HepG2 (cell line): ENCODE data around the gene CALY. TPM values are rescaled to one million over a fixed set of nuclear protein-coding genes. Genes with fewer than 3 reads are reported as not detected.
A peak's percentile ranks its signal among the peaks of the same experiment; 100 is the strongest.

Experiments
- ARID4A ChIP-seq: sonication (generic); formaldehyde crosslinking; IDR thresholded peaks from 2 replicates; pipeline ENCODE4 v1.5.0; 2020; ENCODE audit warnings: mild to moderate bottlenecking, missing genetic modification reagents, borderline replicate concordance
- DR1 ChIP-seq: sonication (generic); formaldehyde crosslinking; IDR thresholded peaks from 2 replicates; pipeline ENCODE4 v1.8.0; 2021; ENCODE audit warnings: mild to moderate bottlenecking, missing genetic modification reagents, inconsistent platforms
- EED ChIP-seq: sonication (generic); formaldehyde crosslinking; IDR thresholded peaks from 2 replicates; pipeline ENCODE4 v1.5.0; 2020; ENCODE audit warnings: mild to moderate bottlenecking, missing genetic modification reagents
- KMT2A ChIP-seq: sonication (generic); formaldehyde crosslinking; IDR thresholded peaks from 2 replicates; pipeline ENCODE4 v1.4.0; 2020; ENCODE audit warnings: missing genetic modification reagents
- NONO ChIP-seq, 2 experiments: fragments of 450-650 bp in 1 of 2; sonication (generic) in 1 of 2; formaldehyde crosslinking in 1 of 2; IDR thresholded peaks in 1 of 2; conservative IDR thresholded peaks in 1 of 2; 2 replicates each; pipeline versions ENCODE4 v1.6.1 to v1.8.0; 2017 to 2022; ENCODE audit warnings: mild to moderate bottlenecking in 1 of 2, missing genetic modification reagents in 1 of 2, moderate library complexity in 1 of 2
- NR2C2 ChIP-seq: sonication (generic); formaldehyde crosslinking; IDR thresholded peaks from 2 replicates; pipeline ENCODE4 v1.4.0; 2020; ENCODE audit warnings: missing genetic modification reagents, mild to moderate bottlenecking, moderate library complexity, borderline replicate concordance
- POLR2AphosphoS5 ChIP-seq: IDR thresholded peaks from 2 replicates; pipeline ENCODE4 v1.6.1; 2012; ENCODE audit warnings: low read depth, low read length
- SOX5 ChIP-seq: IDR thresholded peaks from 2 replicates; pipeline ENCODE4 v1.6.1; 2016; ENCODE audit warnings: borderline replicate concordance
- SP4 ChIP-seq: sonication (generic); formaldehyde crosslinking; IDR thresholded peaks from 2 replicates; pipeline ENCODE4 v1.8.1; 2023; ENCODE audit warnings: mild to moderate bottlenecking, missing genetic modification reagents
- ZBTB34 ChIP-seq: sonication (generic); formaldehyde crosslinking; IDR thresholded peaks from 2 replicates; pipeline ENCODE4 v1.8.0; 2022; ENCODE audit warnings: mild to moderate bottlenecking, missing genetic modification reagents
- ZFY ChIP-seq: sonication (generic); formaldehyde crosslinking; IDR thresholded peaks from 2 replicates; pipeline ENCODE4 v1.4.0; 2020; ENCODE audit warnings: missing genetic modification reagents
- ZNF275 ChIP-seq: sonication (generic); formaldehyde crosslinking; IDR thresholded peaks from 2 replicates; pipeline ENCODE4 v1.8.0; 2022; ENCODE audit warnings: missing genetic modification reagents, mild to moderate bottlenecking, inconsistent platforms, borderline replicate concordance
- ZNF691 ChIP-seq: sonication (generic); formaldehyde crosslinking; IDR thresholded peaks from 2 replicates; pipeline ENCODE4 v1.4.0; 2020; ENCODE audit warnings: missing genetic modification reagents, low read depth, mild to moderate bottlenecking, borderline replicate concordance
- polyA plus RNA-seq, 8 experiments: library from polyadenylated mRNA; depleted of rRNA in 3 of 8; stranded (reverse) in 7 of 8; unstranded in 1 of 8; fragments of >200 nt; fragmentation: Illumina TruSeq in 4 of 8; extraction: Trizol in 4 of 8; gene quantifications; 2 replicates each; pipeline versions ENCODE4 v1.2.1 to v1.2.3, GENCODE V29; 2011 to 2016; ENCODE audit warnings: low read depth in 4 of 8, missing spikeins in 1 of 8, mixed read lengths in 1 of 8; ENCODE audit not compliant: insufficient read depth in 1 of 8
- total RNA-seq, 5 experiments: library from RNA; depleted of rRNA; stranded (reverse); fragments of >200 nt; fragmentation: Illumina TruSeq; extraction: Trizol; gene quantifications; 2 replicates each; pipeline ENCODE4 v1.2.3, GENCODE V29; 2016; ENCODE audit warnings: low read depth in 1 of 5
- TF ChIP-seq, protein P1 (sequence below): sonication (generic); formaldehyde crosslinking; IDR thresholded peaks from 2 replicates; pipeline ENCODE4 v1.4.0; 2020; ENCODE audit warnings: missing genetic modification reagents

Gene CALY
- total and polyA plus RNA-seq, 2 of the 13 experiments (the other 11 are each of a cell fraction or from before 2014, with no cell fraction given), result 0.08 TPM; not detected in 1

DNA sequence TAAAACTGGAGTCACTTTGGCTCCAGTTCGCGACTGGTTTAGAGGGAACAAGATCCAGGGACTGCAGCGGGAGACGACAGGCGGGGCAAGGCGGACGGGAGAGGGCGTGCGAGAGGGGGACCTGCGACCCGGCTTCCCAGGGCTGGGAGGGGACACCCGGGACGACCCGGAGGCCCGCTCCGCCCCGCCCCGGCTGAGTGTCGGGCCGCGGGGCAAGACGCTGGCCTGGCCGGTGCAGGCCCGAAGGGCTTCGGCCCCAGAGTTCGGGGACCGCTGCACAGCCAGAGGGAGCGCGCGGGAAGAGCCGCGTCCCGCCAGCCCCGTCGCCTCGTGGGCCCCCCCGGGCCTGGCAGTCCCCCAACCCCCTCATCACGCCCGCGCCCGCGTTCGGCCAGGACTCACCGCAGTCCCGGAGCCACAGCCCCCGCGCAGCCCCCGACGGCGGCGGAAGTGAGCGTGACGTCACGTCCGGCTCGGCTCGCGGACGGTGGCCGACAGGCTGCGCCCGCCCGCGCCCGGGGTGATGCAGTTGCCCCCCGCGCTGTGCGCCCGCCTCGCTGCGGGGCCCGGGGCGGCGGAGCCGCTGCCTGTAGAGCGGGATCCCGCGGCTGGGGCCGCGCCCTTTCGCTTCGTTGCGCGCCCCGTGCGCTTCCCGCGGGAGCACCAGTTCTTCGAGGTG is 28.1 kb downstream of the CALY start, which contains the start of the genes TUBGCP2 and ZNF511 (continued):
- TF ChIP-seq, protein P1, sequence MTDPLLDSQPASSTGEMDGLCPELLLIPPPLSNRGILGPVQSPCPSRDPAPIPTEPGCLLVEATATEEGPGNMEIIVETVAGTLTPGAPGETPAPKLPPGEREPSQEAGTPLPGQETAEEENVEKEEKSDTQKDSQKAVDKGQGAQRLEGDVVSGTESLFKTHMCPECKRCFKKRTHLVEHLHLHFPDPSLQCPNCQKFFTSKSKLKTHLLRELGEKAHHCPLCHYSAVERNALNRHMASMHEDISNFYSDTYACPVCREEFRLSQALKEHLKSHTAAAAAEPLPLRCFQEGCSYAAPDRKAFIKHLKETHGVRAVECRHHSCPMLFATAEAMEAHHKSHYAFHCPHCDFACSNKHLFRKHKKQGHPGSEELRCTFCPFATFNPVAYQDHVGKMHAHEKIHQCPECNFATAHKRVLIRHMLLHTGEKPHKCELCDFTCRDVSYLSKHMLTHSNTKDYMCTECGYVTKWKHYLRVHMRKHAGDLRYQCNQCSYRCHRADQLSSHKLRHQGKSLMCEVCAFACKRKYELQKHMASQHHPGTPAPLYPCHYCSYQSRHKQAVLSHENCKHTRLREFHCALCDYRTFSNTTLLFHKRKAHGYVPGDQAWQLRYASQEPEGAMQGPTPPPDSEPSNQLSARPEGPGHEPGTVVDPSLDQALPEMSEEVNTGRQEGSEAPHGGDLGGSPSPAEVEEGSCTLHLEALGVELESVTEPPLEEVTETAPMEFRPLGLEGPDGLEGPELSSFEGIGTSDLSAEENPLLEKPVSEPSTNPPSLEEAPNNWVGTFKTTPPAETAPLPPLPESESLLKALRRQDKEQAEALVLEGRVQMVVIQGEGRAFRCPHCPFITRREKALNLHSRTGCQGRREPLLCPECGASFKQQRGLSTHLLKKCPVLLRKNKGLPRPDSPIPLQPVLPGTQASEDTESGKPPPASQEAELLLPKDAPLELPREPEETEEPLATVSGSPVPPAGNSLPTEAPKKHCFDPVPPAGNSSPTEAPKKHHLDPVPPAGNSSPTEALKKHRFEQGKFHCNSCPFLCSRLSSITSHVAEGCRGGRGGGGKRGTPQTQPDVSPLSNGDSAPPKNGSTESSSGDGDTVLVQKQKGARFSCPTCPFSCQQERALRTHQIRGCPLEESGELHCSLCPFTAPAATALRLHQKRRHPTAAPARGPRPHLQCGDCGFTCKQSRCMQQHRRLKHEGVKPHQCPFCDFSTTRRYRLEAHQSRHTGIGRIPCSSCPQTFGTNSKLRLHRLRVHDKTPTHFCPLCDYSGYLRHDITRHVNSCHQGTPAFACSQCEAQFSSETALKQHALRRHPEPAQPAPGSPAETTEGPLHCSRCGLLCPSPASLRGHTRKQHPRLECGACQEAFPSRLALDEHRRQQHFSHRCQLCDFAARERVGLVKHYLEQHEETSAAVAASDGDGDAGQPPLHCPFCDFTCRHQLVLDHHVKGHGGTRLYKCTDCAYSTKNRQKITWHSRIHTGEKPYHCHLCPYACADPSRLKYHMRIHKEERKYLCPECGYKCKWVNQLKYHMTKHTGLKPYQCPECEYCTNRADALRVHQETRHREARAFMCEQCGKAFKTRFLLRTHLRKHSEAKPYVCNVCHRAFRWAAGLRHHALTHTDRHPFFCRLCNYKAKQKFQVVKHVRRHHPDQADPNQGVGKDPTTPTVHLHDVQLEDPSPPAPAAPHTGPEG (CRISPR knock-in tag), result peak; percentile 98
- TF ChIP-seq KMT2A (CRISPR knock-in tag) (no peak), ZNF275 (CRISPR knock-in tag) (peak; percentile 30; the same call in 1 of the 2 replicates), ZNF691 (CRISPR knock-in tag) (no peak), EED (CRISPR knock-in tag) (peak; percentile 75; the same call in 1 of the 2 replicates), POLR2AphosphoS5 (peak; percentile 59), ZBTB34 (no peak), ARID4A (CRISPR knock-in tag) (peak; percentile 66), NONO (IDR thresholded peaks at IDR 0.05) (no peak), NONO (CRISPR knock-in tag; conservative IDR thresholded peaks at IDR 0.05) (peak; percentile 48; the same call in 1 of the 2 replicates), DR1 (CRISPR knock-in tag) (0 out of 2 replicates have a peak, but pooled peaks have one; percentile 8), SOX5 (CRISPR knock-in tag) (no peak), SP4 (peak; percentile 88), NR2C2 (CRISPR knock-in tag) (peak; percentile 53; the same call in 1 of the 2 replicates), ZFY (CRISPR knock-in tag) (peak; percentile 98)
